Measurements from ENCODE around the gene ZNF629.

The ZNF629 gene

GRCh38 chr16:30766206-30766932 lies 20.6 kb downstream of the ZNF629 start:
- no peak for DNase-seq

DNA sequence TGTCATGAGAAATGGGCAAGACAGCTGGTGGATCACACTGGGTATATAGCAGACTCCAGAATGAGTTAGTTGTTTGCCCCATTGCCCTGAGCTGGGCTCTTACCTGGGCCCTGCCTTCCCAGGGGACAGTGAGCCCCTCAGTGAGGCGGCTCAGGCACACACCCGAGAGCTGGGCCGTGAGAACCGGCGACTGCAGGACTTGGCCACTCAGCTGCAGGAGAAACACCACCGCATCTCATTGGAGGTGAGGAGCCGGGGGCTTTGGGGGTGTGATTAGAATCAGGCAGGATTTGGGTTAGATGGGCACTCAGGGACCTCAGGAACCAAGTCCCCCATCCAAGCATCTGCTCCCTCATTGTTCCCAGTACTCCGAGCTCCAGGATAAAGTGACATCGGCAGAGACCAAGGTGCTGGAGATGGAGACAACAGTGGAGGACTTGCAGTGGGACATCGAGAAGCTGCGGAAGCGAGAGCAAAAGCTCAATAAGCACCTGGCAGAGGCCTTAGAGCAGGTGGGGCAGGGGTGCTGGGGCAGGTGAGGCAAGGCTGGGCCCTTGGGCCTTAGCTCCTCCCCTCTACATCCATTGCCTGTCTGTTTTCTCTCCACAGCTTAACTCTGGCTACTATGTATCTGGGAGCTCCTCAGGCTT lies 22.1 kb downstream of the ZNF629 start:
- no peak for DNase-seq

GRCh38 chr16:30764086-30764485 lies 22.9 kb downstream of the ZNF629 start:
- DNase-seq, result no peak

DNA sequence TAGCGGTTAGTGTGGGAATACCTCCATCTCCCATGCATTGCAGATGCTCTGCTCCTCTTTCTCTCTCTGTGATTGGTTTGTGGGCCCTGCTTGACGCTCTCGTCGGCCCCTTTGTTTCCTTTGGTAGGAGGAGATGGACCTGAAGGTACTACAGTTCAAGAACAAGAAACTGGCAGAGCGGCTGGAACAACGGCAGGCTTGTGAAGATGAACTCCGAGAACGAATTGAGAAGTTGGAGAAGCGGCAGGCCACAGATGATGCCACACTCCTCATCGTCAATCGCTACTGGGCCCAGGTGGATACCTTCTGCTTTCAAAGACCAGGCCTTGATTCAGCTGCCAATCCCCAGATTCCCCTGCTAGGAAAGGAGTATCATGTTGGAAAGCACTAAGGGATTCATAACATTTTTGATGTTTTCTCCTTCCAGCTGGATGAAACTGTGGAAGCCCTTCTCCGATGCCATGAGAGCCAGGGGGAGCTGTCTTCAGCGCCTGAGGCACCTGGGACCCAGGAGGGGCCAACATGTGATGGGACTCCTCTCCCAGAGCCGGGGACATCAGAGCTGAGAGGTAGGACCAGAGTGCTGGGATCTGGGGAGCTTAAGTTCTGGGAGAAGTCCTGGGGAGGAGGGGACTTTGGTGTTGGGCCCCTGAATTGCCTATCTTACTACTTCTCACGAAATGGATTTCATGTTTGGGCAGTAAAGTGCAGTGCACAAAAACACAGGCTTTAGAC lies 23.8 kb downstream of the ZNF629 start:
- no peak for DNase-seq

DNA sequence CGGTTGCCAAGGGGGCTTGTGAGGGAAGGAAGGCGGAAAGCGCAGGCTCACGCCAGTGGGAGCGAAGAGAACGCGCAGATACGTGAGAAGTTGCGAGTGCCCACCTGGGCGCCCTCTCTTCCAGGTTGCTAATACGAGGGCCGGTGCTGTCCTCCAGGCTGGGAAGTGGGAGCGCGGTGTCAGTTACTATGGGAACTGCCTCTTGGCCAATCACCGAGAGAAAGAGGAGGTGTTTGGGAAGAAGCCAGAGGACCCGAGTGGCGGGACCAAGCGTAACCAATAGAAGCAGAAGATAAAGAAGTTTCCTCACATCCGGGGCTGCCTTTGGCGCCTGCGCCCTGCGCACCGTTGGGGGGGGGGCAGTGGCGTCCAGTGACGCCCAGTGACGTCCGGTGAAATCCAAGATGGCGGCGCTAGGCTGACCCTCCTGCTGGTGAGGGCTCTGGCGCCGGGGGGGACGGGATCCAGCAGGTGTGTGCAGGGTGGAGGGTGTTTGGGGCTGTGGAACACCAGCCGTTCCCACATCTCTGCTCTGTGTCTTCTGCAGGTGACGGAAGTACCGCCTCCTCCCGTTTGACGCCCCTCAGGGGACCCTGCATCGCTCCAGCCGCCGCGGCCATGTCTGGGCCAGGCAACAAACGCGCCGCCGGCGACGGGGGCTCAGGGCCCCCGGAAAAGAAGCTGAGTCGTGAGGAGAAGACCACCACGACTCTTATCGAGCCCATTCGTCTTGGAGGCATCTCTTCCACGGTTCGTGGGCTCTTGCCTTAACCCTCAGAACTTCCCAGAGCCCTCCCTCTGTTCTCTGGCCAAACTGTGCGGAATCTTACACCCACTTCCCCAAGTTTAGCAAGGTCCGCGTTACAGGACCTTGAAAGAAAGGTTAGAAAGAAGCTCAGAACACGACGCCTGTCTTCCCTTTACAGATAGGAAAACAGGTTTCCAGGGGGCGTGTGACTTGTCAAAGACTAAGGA lies 24.8 kb downstream of the ZNF629 start, which contains the start of the genes CFAP119 and RNF40:
Gene CFAP119, minus strand, starts transcription at position 135 of the 975 bp plus-strand sequence. CDS start 314 bp downstream, outside the sequence.
Gene RNF40, plus strand, starts transcription at position 395 of the 975 bp plus-strand sequence. Its CDS starts 224 bp downstream, at position 619.
- peak; percentile 85 for DNase-seq

DNA sequence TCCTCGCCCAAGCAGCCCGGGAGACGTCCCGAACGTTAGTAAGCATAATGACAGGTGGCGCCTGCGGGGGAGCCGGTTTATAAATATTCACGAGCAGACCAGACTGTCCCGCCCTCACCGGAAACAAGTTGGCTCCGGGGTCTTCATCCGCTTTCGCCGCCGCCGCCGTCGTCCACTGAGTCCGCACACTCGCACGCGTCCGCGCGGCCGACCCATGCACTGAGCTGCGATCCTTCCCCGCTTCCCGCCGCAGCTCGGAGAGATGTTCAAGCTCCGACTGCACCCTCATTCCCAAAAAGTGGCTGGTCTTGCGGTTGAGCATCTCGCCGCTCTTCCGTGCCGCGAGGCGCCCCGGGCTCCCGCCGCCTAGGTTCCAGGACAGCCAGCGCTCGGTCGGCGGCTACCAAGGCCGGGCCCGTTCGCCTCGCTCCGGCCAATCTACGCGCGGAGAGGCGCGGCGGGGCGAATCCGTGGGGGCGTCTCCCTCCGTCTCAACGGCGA lies 25.5 kb downstream of the ZNF629 start:
- DNase-seq, result peak; percentile 43

GRCh38 chr16:30760577-30761426 lies 26.2 kb downstream of the ZNF629 start:
- no peak for DNase-seq

DNA sequence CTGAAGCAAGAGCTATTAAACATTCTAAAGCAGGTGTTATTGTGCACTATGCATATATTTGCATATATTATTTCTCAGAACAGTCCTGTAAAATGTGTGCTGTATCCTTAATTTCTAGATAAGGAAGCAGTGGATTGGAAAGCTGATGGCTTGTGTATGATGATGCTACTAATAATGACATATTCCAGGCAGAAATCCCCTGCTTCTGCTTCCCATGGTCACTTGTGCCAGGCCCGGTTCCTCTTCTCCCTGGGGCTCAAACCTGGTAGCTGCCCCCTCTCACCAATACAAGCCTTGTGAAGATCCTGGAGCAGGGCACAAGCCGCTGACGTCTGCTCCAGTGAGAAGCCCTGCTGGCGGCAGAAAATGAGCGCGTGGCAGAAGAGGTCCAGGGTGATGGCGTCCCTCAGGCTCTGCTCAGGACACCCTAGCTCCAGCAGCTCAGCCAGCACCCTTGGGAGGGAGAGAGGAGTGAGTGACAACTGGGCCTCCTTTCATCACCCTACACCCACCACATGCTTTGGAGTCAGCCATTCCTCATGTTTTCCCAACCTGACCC lies 26.9 kb downstream of the ZNF629 start:
- DNase-seq, result no peak

DNA sequence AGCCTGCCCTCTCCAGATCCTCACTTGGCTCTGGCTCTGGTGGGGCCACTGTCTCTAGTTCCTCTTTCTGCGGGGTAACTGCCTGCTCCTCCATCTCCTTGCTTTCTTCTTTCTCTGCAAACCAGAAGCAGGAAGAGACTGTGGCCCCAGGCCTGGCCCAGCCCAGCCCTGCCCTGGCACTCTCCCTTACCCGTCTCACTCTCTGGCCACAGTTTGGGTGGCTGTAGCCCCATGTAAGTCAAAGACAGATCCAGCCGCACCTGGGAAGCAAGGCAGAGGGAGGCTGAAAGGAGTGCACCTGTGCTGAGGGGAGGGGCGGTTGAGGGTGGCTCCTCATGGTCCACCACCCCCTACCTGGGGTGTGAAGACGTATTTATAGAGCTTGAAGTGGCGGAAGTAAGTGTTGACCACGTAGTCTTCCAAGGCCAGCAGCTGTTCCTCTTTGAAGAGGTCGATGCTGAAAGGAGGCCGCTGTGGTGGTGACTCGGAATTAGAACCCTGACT lies 28.0 kb downstream of the ZNF629 start:
- DNase-seq, result no peak

- no peak for DNase-seq
These were observed 29.7 kb downstream of the ZNF629 start for GRCh38 chr16:30757316-30757715.

- DNase-seq, result no peak
These were observed 30.3 kb downstream of the ZNF629 start for GRCh38 chr16:30756781-30757100.

DNA sequence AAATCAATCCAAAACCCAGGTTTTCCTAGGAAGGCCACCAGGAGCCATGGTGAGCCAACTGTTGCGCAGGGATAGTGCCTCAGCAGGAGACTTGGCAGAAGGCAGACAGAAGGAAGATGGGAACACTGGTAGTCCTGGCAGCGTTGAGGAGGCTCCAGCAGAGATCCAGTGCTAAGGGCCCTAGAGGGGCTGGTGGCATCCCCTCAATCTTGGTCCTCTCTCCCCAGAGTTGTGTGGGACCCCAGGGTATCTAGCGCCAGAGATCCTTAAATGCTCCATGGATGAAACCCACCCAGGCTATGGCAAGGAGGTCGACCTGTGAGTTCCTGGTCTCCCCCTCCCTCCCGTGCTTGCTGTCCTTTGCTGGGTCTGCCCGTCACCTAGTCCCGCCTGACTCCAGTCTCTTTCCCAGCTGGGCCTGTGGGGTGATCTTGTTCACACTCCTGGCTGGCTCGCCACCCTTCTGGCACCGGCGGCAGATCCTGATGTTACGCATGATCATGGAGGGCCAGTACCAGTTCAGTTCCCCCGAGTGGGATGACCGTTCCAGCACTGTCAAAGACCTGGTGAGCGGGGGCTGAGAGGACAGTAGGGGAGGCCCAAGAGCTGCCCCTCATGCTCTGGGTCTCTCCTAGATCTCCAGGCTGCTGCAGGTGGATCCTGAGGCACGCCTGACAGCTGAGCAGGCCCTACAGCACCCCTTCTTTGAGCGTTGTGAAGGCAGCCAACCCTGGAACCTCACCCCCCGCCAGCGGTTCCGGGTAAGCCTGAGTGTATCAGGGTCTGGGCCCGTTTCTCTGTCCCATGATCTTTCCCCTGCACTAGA lies 30.8 kb downstream of the ZNF629 start:
- no peak for DNase-seq

- DNase-seq, result no peak
These were observed 33.4 kb downstream of the ZNF629 start for GRCh38 chr16:30753596-30753995.

DNA sequence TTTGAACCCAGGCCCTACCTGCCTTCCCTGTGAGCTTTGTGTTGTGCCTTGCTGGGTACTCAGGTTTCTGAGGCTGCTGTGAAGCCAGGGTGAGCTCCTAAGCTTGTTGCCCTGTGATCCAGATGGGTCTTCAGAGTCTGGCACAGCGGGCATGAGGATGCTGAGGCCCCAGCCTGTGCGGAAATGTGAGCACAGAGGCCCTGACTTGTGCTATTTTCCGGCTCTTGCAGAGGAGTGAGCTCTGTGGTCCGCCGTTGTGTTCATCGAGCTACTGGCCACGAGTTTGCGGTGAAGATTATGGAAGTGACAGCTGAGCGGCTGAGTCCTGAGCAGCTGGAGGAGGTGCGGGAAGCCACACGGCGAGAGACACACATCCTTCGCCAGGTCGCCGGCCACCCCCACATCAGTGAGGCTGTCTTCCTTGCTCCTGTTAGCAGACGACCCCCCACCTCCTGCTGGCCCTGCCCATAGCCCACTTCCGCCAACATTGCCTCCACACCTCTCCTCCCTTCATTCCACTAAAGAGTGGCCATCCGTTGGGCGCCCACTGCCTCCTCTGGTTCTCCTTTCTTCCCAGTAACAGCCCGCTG lies 36.0 kb downstream of the ZNF629 start:
- DNase-seq, result no peak

GRCh38 chr16:30750201-30750600 lies 36.8 kb downstream of the ZNF629 start:
- DNase-seq, result no peak

GRCh38 chr16:30748634-30749445 lies 38.2 kb downstream of the ZNF629 start:
- no peak for DNase-seq

DNA sequence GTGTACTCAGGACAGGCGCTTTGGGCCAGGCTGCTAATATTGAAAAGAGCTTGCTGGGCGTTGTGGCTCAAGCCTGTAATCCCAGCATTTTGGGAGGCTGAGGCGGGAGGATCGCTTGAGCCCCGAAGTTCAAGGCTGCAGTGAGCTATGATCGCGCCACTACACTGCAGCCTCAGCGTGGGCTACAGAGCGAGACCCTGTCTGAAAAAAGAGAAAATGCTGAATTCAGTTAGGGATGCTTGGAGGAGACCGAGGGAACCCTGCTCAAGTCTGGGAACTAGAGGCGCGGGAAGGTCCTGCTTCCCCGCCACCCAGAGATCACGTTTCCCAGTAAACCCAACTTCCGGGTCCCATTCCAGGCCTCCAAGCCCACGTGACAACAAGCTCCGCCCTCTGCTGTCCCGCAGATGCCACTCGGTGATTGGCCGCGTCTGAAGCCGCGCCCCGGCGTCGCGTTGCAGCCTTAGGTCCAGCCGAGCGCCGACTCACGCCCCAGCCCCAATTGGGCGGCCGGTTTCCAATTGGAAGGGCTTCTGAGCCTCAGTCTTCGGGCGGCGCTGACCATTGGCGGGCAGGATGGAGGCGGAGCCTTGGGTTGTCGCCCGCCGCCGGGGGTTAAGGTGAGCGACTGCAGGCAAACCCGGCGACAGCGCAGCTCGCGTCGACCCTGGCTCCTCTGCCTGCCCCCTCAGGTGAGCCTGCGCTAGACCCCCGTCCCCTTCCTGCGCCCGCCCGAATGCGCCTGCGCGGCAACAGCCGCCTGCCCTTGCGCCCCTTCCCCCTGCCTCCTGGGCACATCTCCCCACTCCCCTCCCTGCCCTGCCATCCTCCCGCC lies 39.0 kb downstream of the ZNF629 start, which contains the start of gene PHKG2:
Gene PHKG2, plus strand, starts transcription at position 627 of the 835 bp plus-strand sequence. CDS start 396 bp downstream, outside the sequence.
- peak; percentile 96 for DNase-seq

Measured in stimulated activated CD4-positive, alpha-beta T cell treated with anti-CD3 and anti-CD28 coated beads, Interleukin-4, amount 100 ng/mL, for 1 hour (primary cell).